Muscle layer of duodenum (tissue), 2 donors: ENCODE results near the gene CDKL2.
"Not testable (repeated sequence)": the region's sequence is repeated elsewhere in the genome, so short reads cannot be mapped to it uniquely, and the experiment has no call there.

Source experiments
- H3K27ac ChIP-seq: one replicate; pipeline ENCODE4 v1.7.0; 2013; ENCODE audit warnings: mild to moderate bottlenecking, low read length
- H3K27me3 ChIP-seq: one replicate; pipeline ENCODE4 v1.7.0; 2013; ENCODE audit warnings: low read depth, mild to moderate bottlenecking, control low read depth, low read length
- H3K36me3 ChIP-seq, 2 donors: one replicate each; pipeline ENCODE4 v1.7.0; 2013; ENCODE audit warnings: low read length in 2 of 2, control low read depth in 1 of 2, mild to moderate bottlenecking in 1 of 2; ENCODE audit not compliant: insufficient read depth in 2 of 2, control insufficient read depth in 1 of 2
- H3K4me1 ChIP-seq, 2 donors: one replicate each; pipeline ENCODE4 v1.7.0; 2013; ENCODE audit warnings: low read length in 2 of 2, mild to moderate bottlenecking in 2 of 2, control low read depth in 1 of 2, moderate library complexity in 1 of 2; ENCODE audit not compliant: insufficient read depth in 2 of 2, control insufficient read depth in 1 of 2
- H3K4me3 ChIP-seq, 2 donors: one replicate each; pipeline ENCODE4 v1.7.0; 2013; ENCODE audit warnings: low read length in 2 of 2, low read depth in 1 of 2, mild to moderate bottlenecking in 1 of 2
- H3K9me3 ChIP-seq, 2 donors: one replicate each; pipeline ENCODE4 v1.7.0; 2013; ENCODE audit warnings: low read length in 2 of 2, control low read depth in 1 of 2, mild to moderate bottlenecking in 1 of 2; ENCODE audit not compliant: control insufficient read depth in 1 of 2
- donor health status: healthy.

Gene CDKL2

DNA sequence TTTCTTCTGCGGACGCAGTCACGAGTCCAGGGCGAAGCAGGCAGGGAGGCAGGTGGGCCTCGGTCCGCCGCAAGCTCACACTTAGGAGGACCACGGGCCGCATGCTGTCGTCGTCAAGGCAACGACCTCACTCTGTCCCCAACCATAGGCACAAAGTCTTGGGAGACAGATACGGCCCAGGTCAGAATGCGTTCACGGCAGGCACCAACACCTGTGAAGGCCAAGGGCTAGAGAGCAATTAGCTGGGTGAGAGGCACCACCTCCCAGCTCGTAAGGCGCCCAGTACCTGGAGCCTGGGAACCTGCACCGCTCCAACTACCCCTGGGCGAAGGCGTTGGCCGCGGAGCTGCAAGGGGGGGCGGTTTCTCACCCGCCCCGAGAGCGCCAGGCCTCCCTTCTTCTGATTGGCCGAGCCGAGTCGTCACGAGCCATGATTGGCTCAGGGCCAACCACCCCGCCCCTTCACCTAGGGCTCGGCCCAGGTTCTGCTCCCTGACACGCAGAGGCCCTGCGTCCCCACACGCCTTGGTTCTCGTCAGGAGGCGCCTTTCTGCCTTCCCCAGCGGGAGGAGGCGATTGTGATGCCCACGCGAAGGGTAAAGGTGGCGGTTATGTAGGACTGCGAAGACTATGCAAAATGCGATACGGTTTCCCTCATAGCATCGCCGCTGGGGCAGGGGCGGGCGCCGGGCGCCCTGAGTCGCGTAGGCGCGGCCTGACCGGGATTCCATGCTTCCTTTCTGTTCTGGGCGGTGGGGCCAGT is at the start of gene CDKL2:
Gene CDKL2 (minus strand): TSS at position 355 of the 763 bp plus-strand sequence. CDS start 4,540 bp downstream, outside the sequence.
- Histone ChIP-seq H3K4me3 (peak within 1 kb of the TSS; percentile 84 to 91), H3K4me1 (no peaks in the 10 kb centered on the region), H3K9me3 (no peaks in the 10 kb centered on the region), H3K36me3 (no peaks in the 10 kb centered on the region), H3K27ac (no peak within 1 kb of the TSS), H3K27me3 (no peaks in the 10 kb centered on the region)

DNA sequence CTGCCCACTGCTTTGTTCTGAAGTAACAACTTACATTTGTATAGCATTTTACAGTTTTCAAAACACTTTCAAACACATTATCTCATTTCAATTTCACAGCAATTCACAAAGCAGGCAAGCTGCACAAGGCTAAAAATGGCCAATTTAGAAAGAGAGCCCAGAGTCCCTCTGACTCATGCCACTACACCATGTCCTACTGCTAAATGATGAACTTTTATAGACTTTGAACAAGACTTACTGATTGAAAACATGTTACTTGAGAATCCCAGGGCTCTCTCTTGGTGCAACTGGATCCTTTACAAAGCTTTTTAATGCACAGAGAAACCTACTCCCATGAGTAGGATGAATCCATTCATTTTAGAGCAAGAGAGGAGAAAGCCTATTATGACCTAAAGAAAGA is 48.6 kb upstream of the CDKL2 start:
- Histone ChIP-seq H3K4me3 (no peak overlapping the region), H3K9me3 (no peaks in the 10 kb centered on the region), H3K4me1 (peaks cover 2 to 4% of the 10 kb centered on the region in 2 donors), H3K36me3 (no peaks in the 10 kb centered on the region), H3K27ac (no peak overlapping the region), H3K27me3 (no peaks in the 10 kb centered on the region)

DNA sequence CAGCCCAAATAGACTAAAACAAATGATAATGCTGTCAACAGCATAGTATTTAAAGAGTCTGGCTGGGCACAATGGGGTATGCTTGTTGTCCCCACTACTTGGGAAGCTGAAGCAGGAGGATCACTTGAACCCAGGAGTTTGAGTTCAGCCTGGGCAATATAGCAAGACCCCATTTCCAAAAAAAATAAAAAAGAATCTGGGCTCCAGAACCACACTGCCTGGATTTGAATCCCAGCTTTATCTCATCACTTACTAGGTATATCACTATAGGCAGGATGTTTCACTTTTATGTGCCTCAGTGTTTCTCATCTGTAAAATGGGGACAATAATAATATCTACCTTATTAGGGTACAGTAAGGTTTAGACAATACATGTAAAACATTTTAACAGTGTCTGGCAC is 48.1 kb upstream of the CDKL2 start:
- Histone ChIP-seq H3K4me3 (no peak overlapping the region), H3K36me3 (no peaks in the 10 kb centered on the region), H3K27ac (no peak overlapping the region), H3K4me1 (peaks cover 6 to 7% of the 10 kb centered on the region in 2 donors), H3K27me3 (no peaks in the 10 kb centered on the region), H3K9me3 (no peaks in the 10 kb centered on the region)

DNA sequence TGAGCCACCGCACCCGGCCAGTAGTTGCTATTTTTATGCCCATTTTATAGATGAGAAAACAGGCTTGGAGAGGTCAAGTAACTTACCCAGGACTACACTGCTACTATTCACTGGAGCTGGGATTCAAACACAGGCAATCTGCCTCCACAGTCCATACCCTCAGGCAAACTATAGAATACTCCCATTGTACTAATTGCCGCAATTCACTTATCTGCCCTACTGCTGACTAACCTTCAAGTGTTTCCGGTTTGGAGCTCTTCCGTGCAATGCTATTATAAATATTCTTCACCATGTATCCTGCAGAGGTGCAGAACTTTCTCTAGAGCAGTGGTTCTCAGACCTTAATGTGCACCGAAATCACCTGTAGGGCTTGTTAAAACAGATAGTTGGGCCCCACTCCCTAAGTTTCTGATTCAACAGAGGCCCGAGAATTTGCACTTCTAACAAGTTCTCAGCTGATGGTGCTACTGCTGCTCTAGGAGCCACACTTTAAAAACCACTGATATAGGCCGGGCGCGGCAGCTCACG is 44.7 kb upstream of the CDKL2 start:
- Histone ChIP-seq H3K9me3 (no peaks in the 10 kb centered on the region), H3K27ac (no peak overlapping the region), H3K27me3 (no peaks in the 10 kb centered on the region), H3K4me3 (no peak overlapping the region), H3K36me3 (peaks cover 0 to 9% of the 10 kb centered on the region in 2 donors), H3K4me1 (peaks cover 14 to 17% of the 10 kb centered on the region in 2 donors)

DNA sequence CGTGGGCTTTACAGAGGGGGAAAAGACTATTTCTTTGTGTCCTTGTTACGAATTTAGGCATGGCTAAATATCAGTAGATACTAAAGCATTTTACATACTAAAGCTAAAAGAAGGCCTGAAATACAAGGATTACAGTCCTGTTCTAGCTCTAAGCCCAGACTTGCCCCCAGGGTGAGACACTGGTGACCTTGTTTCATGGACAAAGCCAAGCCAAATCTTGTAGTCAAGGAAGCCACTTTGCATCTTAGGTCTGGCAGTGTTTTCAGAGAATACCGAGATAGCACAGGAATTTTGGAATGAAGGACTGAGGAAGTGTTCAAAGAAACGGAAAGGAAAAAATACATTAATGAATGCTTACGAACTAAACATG is 43.6 kb upstream of the CDKL2 start:
- Histone ChIP-seq H3K27me3 (no peaks in the 10 kb centered on the region), H3K4me3 (peak overlapping the region; percentile 84 to 96), H3K9me3 (no peaks in the 10 kb centered on the region), H3K36me3 (peaks cover 0 to 9% of the 10 kb centered on the region in 2 donors), H3K4me1 (peaks cover 14 to 23% of the 10 kb centered on the region in 2 donors), H3K27ac (peak overlapping the region; percentile 99)

DNA sequence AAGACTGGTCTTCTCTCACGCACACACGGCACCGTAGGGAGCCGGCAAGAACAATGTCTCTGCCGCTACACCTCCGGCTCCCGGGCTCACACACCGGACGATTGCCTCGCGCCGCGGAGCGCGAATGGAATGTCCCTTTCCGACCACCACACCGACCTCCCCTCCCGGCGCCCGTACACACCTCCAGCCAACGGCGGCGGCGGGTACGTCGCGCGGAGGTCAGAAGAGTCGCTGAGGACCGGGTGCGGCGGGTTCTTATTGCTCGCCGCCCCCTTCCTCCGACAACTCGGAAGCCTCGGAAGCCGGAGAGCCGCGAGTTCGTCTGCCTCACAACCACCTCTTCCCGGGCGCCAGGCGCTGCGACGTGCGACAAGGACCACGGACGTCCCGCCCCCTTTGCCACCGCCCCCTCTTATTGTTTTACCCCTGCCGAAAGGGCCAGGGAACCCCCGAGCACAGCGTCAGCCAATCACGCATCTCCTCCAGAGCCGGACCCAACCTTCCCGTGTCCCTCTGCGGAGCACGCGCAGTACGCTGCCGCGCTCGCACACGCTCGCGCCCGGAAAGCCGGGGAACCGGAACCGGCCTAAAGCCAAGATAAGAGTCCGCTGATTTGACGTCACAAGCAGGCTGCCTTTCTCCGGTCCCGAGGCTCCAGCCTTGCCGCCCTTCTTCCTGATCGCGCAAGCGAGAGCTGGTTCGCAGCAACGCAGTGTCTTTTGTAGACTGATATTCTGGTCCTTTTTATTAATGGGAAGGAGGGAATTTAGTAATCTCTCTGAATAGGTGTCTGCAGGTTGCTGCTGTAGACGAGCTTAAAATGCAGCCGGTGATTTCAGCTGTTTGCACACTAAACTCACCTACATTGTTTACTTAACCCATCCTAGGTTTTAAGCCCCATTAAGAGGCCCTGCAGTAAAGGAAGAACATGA is 43.0 kb upstream of the CDKL2 start, which contains the start of gene G3BP2:
Gene G3BP2 (minus strand): TSS at position 385 of the 932 bp plus-strand sequence. CDS start 11,386 bp downstream, outside the sequence.
- Histone ChIP-seq H3K9me3 (no peaks in the 10 kb centered on the region), H3K36me3 (peaks cover 0 to 9% of the 10 kb centered on the region in 2 donors), H3K27me3 (no peaks in the 10 kb centered on the region), H3K4me3 (peak within 1 kb of the TSS; percentile 84 to 96), H3K4me1 (peaks cover 14 to 23% of the 10 kb centered on the region in 2 donors), H3K27ac (peak within 1 kb of the TSS; percentile 99)

DNA sequence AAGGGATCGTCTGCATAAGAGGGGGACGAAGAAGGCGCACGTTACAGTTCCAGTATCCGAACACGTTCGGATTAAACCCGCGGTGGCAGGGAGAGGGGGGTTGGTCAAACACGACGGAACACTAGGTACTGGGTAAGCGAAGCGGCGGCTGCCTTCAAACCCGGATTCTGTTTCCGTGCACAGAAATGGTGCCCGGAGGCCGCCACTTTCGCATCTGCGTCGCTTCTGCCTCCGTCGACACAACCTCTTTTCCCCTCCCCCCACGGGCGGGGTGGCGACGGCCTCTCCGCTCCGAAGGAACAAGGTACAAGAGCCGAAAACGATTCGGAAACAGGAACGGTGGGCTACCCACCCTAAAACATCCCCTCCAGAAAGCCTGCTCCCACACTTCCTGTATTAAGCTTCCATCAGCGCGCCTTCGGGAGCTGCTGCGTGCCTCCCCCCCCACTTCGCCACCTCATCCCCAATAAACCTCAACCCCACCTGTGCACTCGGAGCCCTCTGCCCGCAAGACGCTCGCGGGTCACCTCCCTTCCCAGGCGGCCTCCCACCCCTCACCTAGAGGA is 42.2 kb upstream of the CDKL2 start:
- H3K4me1 ChIP-seq: peaks cover 14 to 28% of the 10 kb centered on the region in 2 donors
- no peaks in the 10 kb centered on the region for H3K9me3 ChIP-seq
- H3K36me3 ChIP-seq: peaks cover 0 to 9% of the 10 kb centered on the region in 2 donors
- H3K27ac ChIP-seq: peak overlapping the region; percentile 99
- peak overlapping the region; percentile 84 to 96 for H3K4me3 ChIP-seq
- no peaks in the 10 kb centered on the region for H3K27me3 ChIP-seq

DNA sequence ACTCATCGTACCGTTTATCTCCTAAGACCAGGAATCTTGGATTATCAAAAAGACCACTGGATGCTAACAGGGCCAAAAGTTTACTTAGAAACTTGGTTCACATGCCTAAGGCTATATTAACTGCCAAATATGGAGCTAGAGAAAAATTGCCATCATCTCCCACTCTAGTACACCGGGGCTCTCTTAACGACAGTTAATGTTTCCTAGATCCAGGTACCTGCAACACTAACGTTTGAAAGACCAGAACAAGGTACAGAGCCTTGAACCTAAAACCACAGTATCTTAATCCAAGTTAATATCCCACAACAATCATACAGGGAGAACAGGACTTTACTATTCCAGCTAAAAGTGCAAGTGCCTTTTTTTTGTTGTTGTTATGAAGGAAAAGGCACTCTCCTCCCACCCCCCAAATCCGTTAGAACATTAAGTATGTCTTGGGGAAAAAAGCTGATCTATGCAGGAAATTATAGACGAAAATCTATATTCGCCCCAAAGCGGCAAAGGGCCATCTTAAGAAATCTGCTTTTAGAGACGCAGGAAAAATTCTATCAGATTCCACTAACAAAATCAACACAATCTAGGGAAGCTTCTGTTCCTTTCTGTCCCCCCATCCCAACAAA is 41.6 kb upstream of the CDKL2 start:
- H3K4me1 ChIP-seq: peaks cover 14 to 28% of the 10 kb centered on the region in 2 donors
- H3K4me3 ChIP-seq: peak overlapping the region; percentile 84 to 96
- no peaks in the 10 kb centered on the region for H3K9me3 ChIP-seq
- peaks cover 0 to 9% of the 10 kb centered on the region in 2 donors for H3K36me3 ChIP-seq
- H3K27me3 ChIP-seq: no peaks in the 10 kb centered on the region
- peak overlapping the region; percentile 99 for H3K27ac ChIP-seq

DNA sequence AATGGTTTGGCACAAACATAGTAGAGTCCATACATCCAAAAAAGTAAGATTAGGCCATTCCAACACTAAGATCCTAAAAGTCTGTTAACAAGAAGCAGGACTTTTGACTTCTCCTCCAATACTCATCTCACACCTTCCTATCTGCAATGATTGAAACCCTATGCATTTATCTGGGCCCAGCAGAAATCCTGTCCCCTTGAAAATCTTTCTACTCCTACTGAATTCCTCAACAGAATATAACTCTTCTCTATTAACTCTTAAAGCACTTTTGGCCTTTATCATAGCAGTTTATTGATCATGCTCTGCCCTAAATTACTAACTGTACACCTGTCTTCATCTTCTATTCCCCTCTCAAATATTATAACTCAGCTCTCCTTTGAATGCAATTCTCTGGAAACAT is 38.3 kb upstream of the CDKL2 start:
- no peak overlapping the region for H3K27ac ChIP-seq
- no peak overlapping the region for H3K4me3 ChIP-seq
- peaks cover 16 to 27% of the 10 kb centered on the region in 2 donors for H3K4me1 ChIP-seq
- H3K27me3 ChIP-seq: no peaks in the 10 kb centered on the region
- no peaks in the 10 kb centered on the region for H3K9me3 ChIP-seq
- peaks cover 0 to 9% of the 10 kb centered on the region in 2 donors for H3K36me3 ChIP-seq

DNA sequence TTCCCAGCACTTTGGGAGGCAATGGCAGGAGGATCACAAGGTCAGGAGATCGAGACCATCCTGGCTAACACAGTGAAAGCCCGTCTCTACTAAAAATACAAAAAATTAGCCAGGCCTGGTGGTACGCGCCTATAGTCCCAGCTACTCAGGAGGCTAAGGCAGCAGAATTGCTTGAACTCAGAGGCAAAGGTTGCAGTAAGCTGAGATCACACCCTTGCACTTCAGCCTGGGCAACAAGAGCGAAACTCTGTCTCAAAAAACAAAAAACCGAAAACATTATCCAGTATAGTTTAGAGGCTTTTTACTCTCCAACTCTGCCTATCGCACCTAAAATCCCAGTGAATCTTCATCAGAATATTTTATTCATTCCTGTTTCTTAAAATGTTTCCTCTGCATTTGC is 37.3 kb upstream of the CDKL2 start:
- peaks cover 16 to 32% of the 10 kb centered on the region in 2 donors for H3K4me1 ChIP-seq
- not testable (repeated sequence) for H3K4me3 ChIP-seq, H3K27me3 ChIP-seq, H3K36me3 ChIP-seq, H3K9me3 ChIP-seq, H3K27ac ChIP-seq
